NCI-H187 treated with DMSO at 0.1 percent for 48 hours (cell line): ENCODE data around the gene PARP9.

Experiments
- DNase-seq: peaks from one replicate; lab custom pipeline; 2025; lab: John Stamatoyannopoulos, UW

Gene PARP9

GRCh38 chr3:122564155-122564912, at the start of gene PARP9, which contains the start of gene DTX3L:
TSS of gene PARP9 (minus strand) at chr3:122564300. CDS start at chr3:122559620, 4,680 bp downstream.
TSS of gene DTX3L (plus strand) at chr3:122564338. CDS start at chr3:122564427, 89 bp downstream.
- DNase-seq, result peak; percentile 17

DNA sequence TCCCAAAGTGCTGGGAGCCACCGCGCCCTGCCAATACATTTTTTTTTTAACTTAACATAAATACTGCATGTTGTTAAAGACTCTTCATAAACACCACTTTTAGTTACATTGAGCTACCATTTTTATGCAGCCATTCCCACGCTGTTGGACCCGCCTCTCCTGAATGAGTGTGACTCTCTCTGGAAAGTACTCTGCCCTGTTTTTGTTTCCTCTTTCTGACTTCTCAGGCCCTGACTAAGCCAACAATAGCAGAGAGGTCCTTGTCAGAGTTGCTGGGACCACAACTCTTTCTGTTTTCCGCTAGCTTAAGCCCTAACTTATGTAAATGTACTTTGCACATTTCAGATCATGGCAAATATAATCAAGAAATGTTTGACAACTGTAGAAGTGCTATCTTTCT, 48.6 kb upstream of the PARP9 start:
- no peak for DNase-seq

DNA sequence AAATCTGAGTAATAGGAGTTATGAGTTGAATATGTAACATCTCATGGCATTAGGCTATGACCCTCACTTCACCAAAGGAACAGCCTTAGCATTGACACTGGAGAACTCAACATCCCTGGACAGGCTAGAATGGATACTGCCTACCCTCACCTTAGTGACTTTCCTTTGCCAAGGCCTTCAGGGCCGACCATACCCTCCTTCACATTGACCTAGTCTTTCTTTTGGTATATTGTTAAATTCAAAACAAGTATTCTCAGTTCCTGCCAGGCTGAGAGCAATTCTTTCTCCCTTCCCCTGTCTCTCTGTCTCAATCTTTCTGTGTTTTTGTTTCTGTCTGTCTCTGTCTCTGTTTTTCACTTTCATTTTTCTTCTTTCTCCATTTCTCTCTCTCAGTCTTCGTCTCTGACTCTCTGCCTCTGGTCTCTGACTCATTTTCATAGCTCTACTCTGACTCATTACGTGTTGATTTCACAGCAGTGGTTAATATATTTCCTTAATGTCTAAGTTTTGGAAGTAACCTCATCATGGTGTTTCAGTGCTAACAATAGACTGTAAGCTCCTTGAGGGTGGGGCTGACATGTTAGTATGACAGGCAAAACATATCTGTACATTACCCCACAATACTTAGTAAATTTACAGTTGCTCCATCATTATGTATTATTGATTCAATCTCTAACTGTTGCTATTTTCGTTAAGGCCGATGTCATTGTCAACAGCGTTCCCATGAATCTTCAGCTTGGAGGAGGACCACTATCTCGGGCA, 45.9 kb upstream of the PARP9 start:
- no peak for DNase-seq

DNA sequence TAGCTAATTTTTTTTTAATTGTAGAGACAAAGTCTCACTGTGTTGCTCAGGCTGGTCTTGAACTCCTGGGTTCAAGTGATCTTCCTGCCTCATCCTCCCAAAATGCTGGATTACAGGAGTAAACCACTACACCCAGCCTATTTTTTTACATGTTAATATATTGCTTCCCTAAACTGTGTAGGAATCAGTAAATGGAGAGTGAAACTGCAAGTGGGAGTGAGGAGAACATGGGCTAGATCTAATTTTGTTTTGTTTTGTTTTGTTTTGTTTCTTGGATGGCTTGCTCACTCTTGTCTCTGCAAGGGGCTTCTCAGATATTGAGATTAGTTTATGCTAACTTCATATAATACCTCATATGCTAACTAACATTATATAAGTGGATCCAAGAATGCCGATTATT, 44.8 kb upstream of the PARP9 start:
- DNase-seq, result no peak

DNA sequence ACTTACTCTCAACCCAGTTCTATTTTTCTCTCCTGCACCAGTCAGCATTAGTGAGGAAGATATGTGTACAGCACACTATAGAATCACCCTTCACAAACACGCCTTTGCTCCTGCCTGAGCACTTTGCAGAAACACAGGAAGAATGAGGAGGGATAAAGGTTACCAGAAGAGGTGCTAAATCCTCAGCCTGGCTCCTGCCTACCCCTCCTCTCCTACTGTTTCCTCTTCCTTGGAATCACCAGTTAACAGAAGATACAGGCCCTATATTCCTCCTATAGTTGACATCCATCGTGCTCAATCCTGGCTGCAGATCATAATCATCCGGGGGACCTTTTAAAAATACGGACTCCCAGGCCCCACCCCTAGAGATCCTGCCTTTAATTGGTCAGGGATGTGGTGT, 42.2 kb upstream of the PARP9 start:
- DNase-seq, result no peak

DNA sequence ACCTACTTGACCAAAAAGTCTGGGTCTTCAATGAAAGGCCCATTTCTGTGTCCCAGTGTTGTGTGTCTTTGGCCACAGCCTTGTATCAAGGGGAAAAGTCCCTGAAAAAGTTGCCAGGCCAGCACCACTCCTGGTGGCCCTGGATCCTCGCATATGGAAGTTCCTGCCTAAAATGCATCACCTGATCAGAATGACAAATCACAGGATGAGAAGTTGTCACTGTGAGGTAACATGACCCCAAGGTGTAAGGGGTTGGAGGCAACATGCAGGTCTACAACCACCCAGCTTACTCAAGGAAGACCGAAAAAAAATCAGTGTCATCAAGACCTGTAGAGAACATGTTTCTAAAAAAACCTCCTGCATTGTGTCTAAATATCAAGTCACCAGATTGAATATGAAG, 39.0 kb upstream of the PARP9 start:
- DNase-seq, result no peak

- DNase-seq, result no peak
These were observed 38.1 kb upstream of the PARP9 start for GRCh38 chr3:122602011-122602710.

GRCh38 chr3:122598556-122598955, 34.5 kb upstream of the PARP9 start:
- DNase-seq, result no peak

DNA sequence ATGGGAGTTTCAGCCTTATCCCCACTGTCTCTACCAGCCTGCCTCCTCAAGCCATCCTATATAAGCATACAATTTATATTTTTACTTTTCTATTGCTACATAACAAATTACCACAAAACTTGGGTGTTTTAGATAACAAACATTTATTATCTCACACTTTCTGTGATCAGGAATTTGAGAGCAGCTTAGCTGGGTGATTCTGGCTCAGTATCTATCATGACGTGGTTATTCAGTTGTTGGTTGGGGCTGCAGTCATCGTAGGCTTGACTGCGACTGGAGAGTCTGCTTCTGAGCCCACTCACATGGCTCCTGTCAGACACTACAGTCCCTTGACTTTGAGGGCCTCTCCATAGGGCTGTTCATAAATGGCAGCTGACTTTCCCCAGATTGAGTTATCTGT, 34.1 kb upstream of the PARP9 start:
- DNase-seq, result no peak

DNA sequence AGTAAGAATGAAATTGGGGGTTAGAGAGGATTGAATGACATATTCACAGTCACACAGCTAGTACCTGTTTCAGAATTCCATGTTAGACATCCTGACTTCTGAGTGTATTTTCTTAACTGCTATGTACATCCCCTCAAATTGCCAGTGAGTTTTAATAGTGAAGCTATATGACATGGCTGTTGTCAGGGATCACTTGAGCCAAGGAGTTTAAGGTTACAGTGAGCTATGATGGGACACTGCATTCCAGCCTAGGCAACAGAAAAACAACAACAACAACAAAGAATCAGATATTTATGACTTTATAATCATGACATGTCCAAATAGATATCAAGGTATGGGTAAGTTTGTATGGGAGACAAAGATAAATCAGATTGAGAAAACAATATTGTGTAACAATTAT, 29.9 kb upstream of the PARP9 start:
- no peak for DNase-seq

GRCh38 chr3:122590610-122591009, 26.5 kb upstream of the PARP9 start:
- DNase-seq, result no peak

GRCh38 chr3:122589297-122589696, 25.2 kb upstream of the PARP9 start:
- no peak for DNase-seq

DNA sequence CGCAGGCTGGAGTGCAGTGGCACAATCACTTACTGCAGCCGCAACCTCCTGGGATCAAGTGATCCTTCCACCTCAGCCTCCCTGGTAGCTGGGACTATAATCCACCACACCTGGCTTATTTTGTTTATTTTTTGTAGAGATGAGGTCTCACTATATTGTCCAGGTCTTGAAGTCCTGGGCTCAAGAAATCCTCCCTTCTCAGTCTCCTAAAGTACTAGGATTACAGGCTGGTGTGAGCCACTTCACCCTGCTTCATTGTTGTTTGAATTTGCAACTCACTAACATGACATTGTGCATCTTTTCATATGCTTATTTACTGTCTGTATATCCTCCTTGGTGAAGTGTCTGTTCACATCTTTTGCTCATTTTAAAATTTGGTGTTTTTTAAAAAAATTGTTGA, 23.5 kb upstream of the PARP9 start:
- DNase-seq, result no peak

DNA sequence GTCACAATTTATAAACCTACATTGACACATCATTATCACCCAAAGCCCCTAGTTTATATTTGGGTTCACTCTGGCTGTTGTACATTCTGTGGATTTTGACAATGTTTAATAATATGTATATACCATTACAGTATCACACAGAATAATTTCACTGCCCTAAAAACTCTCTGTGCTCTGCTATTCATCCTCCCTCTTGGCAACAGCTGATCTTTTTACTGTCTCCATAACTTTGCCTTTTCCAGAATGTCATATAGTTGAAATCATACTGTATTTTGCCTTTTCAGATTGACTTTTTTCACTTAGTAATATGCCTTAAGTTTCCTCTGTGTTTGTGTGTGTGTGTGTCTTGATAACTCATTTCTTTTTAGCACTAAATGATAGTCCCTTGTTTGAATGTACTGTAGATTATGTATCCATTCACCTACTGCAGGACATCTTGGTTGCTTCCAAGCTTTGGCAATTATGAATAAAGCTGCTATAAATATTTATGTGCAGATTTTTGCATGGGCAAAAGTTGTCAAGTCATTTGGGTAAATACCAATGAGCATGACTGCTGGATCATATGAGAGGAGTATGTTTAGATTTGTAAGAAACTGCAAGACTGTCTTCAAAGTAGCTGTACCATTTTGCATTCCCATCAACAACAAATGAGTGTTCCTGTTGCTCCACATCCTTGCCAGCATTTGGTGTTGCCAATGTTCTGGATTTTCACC, 22.8 kb upstream of the PARP9 start:
- DNase-seq, result no peak

DNA sequence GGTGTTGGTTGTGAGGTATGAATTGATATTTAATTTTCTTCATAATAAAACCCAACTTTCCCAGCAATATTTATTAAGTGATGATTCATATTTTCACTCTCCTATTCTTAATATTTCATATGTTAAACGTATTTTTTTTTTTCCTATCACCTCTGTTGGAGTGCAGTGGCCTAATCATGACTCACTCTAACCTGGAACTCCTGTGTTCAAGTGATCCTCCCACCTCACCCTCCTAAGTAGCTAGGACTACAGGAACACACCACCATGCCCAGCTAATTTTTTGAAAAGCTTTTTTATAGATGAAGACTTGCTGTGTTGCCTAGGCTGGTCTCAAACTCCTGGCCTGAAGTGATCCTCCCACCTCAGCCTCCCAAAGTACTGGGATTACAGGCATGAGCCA, 22.0 kb upstream of the PARP9 start:
- no peak for DNase-seq

DNA sequence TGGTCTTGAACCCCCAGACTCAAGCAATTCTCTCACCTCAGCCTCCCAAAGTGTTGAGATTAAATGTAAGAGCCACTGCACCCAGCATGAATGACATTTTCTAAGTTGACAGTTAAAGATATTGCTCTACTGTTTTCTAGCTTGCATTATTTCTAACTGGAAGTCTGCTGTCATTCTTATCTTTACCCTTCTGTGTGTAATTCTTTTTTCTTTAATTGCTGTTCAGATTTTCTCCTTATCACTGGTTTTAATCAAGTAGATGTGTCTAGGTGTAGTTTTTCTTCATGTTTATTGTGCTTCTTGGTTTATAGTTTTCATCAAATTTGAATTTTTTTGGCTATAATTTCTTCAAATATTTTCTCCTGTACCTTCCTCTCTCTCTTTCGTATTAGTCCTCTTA, 18.3 kb upstream of the PARP9 start:
- DNase-seq, result no peak

GRCh38 chr3:122581622-122582021, 17.5 kb upstream of the PARP9 start:
- DNase-seq, result no peak

- no peak for DNase-seq
These were observed 16.4 kb upstream of the PARP9 start for GRCh38 chr3:122580470-122580869.

DNA sequence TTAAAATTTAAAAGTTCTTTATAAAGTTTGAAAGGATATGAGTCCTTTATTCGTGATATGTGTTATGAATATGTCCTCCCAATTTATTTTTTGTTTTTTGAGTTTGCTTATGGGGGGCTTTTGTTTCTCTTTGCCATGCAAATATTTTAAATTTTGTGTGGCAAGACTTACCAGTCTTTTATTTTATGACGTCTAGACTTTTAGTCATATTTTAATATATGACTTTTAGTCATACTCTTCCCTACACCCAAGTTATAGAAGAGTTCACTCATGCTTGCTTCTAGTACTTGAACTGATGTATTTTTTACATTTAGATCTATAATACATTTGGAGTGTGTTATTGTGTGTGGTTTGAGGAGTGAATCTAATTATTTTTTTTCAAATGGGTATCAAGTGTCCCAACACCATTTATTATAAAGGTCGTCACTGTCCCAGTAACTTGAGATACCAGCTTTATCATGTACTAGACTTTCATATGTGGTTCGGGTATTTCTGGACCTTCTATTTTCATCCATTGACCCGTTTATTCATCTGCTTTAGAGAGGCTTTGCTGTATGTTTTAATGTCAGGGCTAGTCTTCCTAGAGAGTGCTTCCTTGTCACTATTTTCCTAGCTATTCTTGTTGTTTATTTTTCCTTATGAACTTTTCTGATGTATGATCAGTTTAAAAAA, 14.1 kb upstream of the PARP9 start:
- no peak for DNase-seq

- no peak for DNase-seq
These were observed 13.4 kb upstream of the PARP9 start, which contains the start of gene PARP15 for GRCh38 chr3:122577409-122578031. TSS of gene PARP15 (plus strand) at chr3:122577650. CDS start at chr3:122577668, 18 bp downstream.
